Activated naive CD4-positive, alpha-beta T cell (primary cell): ENCODE data around the gene SYCP2L.

ENCODE experiments used
- DNase-seq, 4 experiments: peaks; one replicate each; lab custom pipeline; 2025; lab: John Stamatoyannopoulos, UW

The SYCP2L gene

DNA sequence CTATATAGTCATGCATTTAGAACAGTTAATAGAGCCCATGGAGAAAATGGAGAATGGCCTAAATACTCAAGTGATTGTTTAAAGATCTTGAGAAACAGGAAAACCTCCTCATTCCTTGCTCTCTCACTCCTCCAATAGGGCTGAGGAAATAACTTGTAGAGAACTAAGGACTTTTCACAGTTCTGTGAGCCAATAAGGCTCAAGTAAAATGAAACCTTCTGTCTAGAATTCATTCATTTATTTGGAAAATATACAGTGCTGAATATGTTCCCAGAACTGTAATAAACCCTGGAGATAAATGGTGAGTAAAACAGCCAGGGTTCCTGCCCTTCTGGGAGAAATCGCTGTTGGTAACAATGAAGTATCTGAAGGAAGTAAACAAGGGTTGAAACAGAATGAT lies 122.0 kb downstream of the SYCP2L start:
- DNase-seq, result no peak

DNA sequence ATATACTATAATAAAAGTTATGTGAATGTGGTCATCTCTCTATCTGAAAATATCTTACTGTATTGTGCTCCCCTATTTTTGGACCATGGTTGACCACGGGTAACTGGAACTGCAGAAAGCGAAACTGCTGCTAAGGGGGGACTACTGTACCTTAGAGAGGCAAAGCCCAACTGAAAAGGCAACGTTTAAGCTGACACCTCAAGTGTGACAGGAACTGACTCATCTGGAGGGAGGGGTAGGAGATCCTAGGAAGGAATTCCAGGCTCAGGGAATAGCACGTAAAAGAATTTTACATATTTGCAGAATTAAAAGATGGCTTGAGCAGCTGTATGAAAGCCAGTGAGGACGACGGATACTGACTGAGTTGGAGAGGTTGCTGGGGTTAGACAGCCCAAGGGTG lies 122.5 kb downstream of the SYCP2L start:
- no peak for DNase-seq

DNA sequence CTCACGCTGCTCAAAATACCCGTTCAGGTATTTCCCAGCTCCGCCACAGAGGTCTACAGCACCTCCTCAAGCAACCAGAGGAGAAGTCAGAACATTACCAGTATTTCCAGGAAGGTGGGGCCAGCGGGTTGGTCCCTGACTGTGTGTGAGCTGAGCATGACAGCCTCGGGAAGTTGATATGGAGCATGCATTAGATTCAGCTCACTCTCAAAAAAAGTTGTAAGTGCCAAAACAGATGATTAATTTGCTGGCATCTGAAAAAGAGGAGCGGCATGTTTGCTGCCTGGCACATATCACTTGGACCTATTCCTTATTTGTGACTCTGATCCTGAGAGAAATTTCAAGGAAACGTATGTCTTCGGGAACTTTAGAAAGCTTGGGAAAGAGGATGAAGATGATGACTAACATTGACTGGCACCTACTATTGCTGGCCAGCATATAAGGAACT lies 125.0 kb downstream of the SYCP2L start:
- no peak for DNase-seq

DNA sequence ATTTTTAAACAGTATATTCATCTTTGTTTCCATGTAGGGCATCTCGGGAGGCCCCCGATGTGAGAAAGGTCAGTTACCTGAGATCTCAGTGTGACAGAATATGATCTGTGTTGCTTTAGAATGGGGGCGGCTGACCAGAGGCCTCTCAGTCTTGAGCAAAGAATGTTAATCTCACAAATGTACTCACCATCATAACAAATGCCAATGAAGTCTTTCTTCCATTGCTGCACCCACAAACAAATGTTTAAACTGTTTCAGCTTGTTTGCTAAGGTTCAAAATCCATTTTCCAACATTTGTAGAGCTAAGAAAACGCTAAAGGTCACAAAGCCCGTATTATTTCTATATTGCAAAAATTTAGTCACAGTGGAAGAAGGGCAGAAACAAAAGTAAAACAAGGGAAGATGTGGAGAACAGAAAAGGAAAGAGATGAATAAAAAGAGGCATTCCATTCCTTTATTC lies 125.5 kb downstream of the SYCP2L start:
- DNase-seq, result no peak

DNA sequence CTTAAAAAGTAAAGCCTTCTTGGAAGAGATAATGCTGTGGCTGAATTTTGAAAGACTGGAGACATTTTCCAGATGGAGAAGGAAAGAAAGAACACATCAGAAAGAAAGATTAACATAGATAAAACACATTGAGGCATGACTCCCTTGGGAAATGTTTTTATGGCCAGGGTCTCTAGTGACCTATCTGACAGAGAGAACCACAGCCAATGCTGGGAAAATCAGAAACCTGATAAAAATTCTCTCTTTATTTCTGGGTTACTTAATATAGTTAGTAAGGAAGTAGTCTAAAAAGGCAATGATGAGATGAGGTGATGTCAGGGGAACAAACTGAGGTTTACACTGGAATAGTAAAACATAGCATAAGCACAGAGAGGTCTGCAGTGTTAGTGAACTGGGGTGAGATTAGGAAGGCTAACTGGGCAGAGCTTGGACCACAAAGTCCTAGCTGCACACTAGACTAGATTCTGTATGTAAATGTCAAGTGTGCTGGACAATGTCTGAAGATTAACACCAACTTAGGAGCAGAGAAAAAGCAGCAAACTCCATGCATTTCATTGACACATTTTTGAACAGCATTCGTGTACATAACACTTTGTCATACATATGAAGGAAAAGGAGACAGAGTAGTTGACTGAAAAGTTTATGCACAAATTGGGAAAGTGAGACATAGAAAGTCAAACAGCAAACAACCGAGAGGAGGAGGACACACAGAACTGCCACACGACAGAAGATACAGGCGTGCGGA lies 126.3 kb downstream of the SYCP2L start:
- DNase-seq, result no peak

DNA sequence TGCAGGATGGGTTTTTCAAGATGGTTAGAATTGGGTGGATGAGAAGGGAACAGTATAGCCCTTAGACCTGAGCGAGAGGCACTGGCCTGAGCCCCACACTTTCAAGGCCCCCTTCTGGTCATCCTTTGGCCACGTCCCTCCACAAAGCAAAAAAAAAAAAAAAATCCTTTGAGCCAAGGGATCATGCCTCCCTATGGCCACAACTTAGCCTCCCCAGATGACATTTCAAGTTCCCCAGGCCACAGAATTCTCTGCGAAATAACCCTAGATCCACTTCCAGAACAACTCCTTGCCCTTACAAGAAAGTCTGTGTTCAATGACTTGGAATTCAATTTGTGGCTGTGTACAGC lies 126.8 kb downstream of the SYCP2L start:
- DNase-seq, result no peak

DNA sequence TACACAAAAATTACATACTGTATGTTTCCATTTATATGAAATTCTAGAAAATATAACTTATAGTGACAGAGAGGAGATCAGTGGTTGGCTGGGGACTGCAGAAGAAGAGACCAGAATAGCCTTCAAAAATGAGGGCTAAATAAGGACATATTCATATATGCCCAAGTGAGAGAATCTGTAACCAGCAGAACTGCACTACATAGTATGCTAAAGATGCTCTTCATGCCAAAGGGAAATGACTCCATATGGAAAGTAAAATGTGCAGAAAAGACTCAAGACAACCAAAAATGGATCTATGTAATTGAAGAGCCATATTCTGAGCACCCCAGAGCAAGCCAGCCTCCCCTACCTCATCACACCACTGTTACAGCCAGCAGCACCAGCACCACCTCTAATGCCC lies 128.2 kb downstream of the SYCP2L start:
- DNase-seq, result no peak

DNA sequence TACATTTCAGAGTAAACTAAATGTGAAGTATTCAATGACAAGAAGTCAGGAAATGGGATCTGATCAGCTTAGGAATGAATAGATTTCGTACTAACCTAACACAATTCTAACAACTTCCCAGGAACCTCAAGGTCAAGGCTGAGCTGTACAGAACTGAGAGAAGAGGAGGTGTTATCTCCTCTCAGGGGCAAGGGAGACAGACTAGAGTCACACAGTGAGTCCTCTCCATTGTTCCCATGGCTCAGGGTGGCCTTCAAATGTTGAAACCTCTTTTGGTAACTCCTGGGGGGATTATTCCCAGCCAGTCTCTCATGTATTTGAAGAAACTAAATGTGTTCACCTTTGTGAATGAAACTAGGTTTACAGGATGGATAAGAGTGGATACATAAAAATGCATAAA lies 129.6 kb downstream of the SYCP2L start:
- no peak for DNase-seq

DNA sequence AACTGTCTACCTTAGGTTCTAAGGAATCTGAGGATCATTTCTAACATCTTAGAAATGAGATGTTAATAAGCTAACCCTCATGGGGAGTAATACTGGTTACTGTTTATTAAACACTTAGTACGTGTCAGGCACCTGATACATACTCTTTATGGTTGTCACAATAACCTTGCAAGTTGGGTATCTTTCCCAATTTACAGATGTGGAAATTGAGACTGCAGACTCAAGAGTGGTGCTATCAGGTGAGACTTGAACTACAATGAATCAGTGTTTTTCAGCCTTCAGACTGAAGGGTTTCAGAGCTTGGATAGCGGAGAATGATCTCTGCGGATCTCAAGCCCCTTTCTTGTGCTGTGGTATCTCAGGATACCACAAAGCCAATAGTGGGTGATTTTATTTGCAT lies 130.2 kb downstream of the SYCP2L start:
- DNase-seq, result no peak

DNA sequence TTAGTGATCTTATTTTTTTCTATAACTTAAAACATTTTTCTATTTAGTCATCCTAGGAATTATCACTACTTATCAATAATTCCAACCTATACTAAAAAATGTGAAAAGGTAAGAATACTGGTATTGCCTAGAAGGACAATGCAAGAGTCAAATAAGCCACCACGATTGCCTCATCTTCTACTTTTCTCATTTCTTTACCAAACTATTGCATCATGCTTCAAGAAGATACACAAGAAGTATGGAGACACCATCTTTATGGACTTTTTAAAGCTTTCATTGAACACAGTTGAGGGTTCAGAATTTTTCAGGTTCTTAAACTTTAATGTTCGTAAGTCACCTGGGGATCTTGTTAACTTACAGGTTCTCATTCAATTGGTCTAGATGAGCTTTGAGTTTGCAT lies 131.4 kb downstream of the SYCP2L start:
- no peak for DNase-seq

DNA sequence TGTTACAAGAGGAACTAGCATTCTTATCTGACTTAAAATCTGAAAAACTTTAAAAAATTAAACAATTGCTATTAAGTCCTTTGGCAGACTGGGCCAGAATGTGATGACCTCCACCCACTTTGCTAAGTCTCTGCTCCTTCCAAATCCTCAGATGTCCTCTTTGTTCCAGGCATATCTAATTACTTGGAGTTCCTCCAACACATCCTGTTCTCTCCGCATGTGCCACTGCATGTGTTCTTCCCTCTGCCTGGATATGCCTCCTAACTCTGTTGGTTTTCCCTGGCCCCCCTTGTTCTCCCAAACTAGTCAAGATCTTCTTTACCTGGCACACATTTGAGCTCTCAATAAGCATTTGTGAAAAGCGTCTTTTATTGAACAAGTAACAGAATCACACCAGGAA lies 134.2 kb downstream of the SYCP2L start:
- DNase-seq, result no peak

DNA sequence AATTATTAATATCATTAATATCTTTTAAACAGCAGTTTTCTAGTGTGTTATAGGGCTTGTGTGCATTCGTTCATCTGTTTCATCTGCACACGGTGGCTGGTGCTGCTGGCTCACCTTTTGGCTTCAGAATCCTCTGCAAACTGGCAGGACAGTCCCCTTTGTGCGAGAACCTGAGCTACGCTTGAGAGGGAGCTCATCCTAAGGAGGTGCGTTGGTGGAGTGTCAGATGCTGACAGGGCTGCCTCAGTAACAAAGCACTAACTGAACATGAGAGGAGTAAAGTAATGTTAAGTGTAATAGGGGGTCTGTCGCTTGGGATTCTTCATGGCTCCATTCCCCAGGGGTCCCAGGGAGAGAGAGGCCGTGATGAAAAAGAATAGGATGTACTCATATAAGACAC lies 134.9 kb downstream of the SYCP2L start:
- no peak for DNase-seq

DNA sequence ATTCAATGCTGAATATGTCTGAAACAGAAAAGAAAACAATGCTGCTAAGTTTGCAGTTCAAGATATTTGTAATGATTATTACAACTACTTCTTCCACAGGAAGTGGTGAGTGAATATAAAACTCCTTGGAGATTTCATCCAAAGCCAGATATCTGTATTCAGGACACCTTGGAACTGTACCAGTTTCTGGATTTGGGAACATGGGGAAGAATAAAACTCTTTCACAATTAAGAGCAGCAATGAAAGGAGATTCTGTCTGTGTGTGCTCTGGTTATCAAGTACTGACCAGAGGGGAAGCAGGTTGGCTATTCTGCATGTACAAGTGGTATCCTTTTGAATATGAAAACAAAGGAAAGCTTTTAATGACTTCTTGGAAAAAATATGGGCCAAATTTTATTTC lies 136.2 kb downstream of the SYCP2L start:
- no peak for DNase-seq
